H9 (cell line): ENCODE measurements around the gene PTPRJ. TPM values are rescaled to one million over a fixed set of nuclear protein-coding genes. Genes with fewer than 3 reads are reported as not detected.

Source experiments
- DNase-seq: peaks from one replicate; pipeline ENCODE4 v3.0.0-alpha.2; 2017
- H2AFZ ChIP-seq: one replicate; pipeline ENCODE4 v1.6.1; 2013; ENCODE audit warnings: mild to moderate bottlenecking, low read length, control low read depth, moderate library complexity
- H2AK5ac ChIP-seq: 2 replicates; pipeline ENCODE4 v1.6.1; 2013; ENCODE audit warnings: low read length, control low read depth, mixed read lengths; ENCODE audit not compliant: insufficient read length
- H2BK120ac ChIP-seq: one replicate; pipeline ENCODE4 v1.6.1; 2013; ENCODE audit warnings: low read depth, mild to moderate bottlenecking, low read length, control low read depth, inconsistent platforms; ENCODE audit not compliant: poor library complexity, severe bottlenecking
- H2BK12ac ChIP-seq: 2 replicates; pipeline ENCODE4 v1.6.1; 2013; ENCODE audit warnings: low read length, control low read depth, mixed read lengths, low read depth; ENCODE audit not compliant: insufficient read length
- H2BK15ac ChIP-seq: 2 replicates; pipeline ENCODE4 v1.6.1; 2013; ENCODE audit warnings: low read depth, low read length, control low read depth
- H2BK20ac ChIP-seq: one replicate; pipeline ENCODE4 v1.6.1; 2013; ENCODE audit warnings: low read depth, mild to moderate bottlenecking, low read length, control low read depth, inconsistent platforms; ENCODE audit not compliant: poor library complexity, severe bottlenecking
- H2BK5ac ChIP-seq: 2 replicates; pipeline ENCODE4 v1.6.1; 2013; ENCODE audit warnings: low read length, control low read depth, mixed read lengths; ENCODE audit not compliant: insufficient read length
- H3K14ac ChIP-seq: 2 replicates; pipeline ENCODE4 v1.6.1; 2013; ENCODE audit warnings: low read length, control low read depth; ENCODE audit not compliant: insufficient read depth
- H3K18ac ChIP-seq: 2 replicates; pipeline ENCODE4 v1.6.1; 2013; ENCODE audit warnings: low read depth, mild to moderate bottlenecking, mixed read lengths, low read length, control low read depth; ENCODE audit not compliant: insufficient read length
- H3K23ac ChIP-seq: 2 replicates; pipeline ENCODE4 v1.6.1; 2013; ENCODE audit warnings: low read length, control low read depth, mixed read lengths, low read depth; ENCODE audit not compliant: insufficient read length
- H3K23me2 ChIP-seq: 2 replicates; pipeline ENCODE4 v1.6.1; 2013; ENCODE audit warnings: low read depth, mild to moderate bottlenecking, mixed read lengths, low read length, control low read depth; ENCODE audit not compliant: insufficient read length, poor library complexity, severe bottlenecking
- H3K27ac ChIP-seq: 2 replicates; pipeline ENCODE4 v1.5.1; 2013; ENCODE audit warnings: low read length, control low read depth, mixed read lengths, low read depth; ENCODE audit not compliant: insufficient read length
- H3K27me3 ChIP-seq: 2 replicates; pipeline ENCODE4 v1.6.1; 2013; ENCODE audit warnings: low read length, control low read depth, inconsistent platforms; ENCODE audit not compliant: insufficient read depth
- H3K4ac ChIP-seq: 2 replicates; pipeline ENCODE4 v1.6.1; 2013; ENCODE audit warnings: low read depth, mild to moderate bottlenecking, control low read depth, inconsistent platforms, low read length, moderate library complexity
- H3K4me1 ChIP-seq: 2 replicates; pipeline ENCODE4 v1.6.1; 2013; ENCODE audit warnings: low read length, control low read depth, inconsistent platforms; ENCODE audit not compliant: insufficient read depth
- H3K4me2 ChIP-seq: 2 replicates; pipeline ENCODE4 v1.6.1; 2013; ENCODE audit warnings: low read length, control low read depth, mixed read lengths; ENCODE audit not compliant: insufficient read length, insufficient read depth
- H3K56ac ChIP-seq: 2 replicates; pipeline ENCODE4 v1.6.1; 2013; ENCODE audit warnings: low read depth, mild to moderate bottlenecking, mixed read lengths, low read length, control low read depth; ENCODE audit not compliant: insufficient read length
- H3K79me1 ChIP-seq: 2 replicates; pipeline ENCODE4 v1.6.1; 2013; ENCODE audit warnings: low read depth, mild to moderate bottlenecking, moderate library complexity, low read length, control low read depth, inconsistent platforms; ENCODE audit not compliant: insufficient read depth, poor library complexity, severe bottlenecking
- H3K79me2 ChIP-seq: 2 replicates; pipeline ENCODE4 v1.6.1; 2013; ENCODE audit warnings: low read length, control low read depth, inconsistent platforms; ENCODE audit not compliant: insufficient read depth
- H3K9ac ChIP-seq: 2 replicates; pipeline ENCODE4 v1.6.1; 2013; ENCODE audit warnings: low read length, control low read depth, mixed read lengths; ENCODE audit not compliant: insufficient read length; ENCODE audit errors: extremely low read depth
- H3K9me3 ChIP-seq: one replicate; pipeline ENCODE4 v1.6.1; 2013; ENCODE audit warnings: low read depth, low read length, inconsistent platforms; ENCODE audit not compliant: control insufficient read depth
- H3T11ph ChIP-seq: one replicate; pipeline ENCODE4 v1.6.1; 2013; ENCODE audit warnings: mild to moderate bottlenecking, low read length, control low read depth, inconsistent platforms
- H4K20me1 ChIP-seq: one replicate; pipeline ENCODE4 v1.6.1; 2013; ENCODE audit not compliant: control insufficient read depth, insufficient read length, insufficient read depth
- H4K5ac ChIP-seq: 2 replicates; pipeline ENCODE4 v1.6.1; 2013; ENCODE audit warnings: low read depth, mild to moderate bottlenecking, mixed read lengths, low read length, control low read depth; ENCODE audit not compliant: insufficient read length
- H4K8ac ChIP-seq: replicated peaks from 2 replicates; pipeline ENCODE4 v1.6.1; 2013; ENCODE audit warnings: low read length, control low read depth, mixed read lengths, low read depth; ENCODE audit not compliant: insufficient read length
- H4K91ac ChIP-seq: 2 replicates; pipeline ENCODE4 v1.6.1; 2013; ENCODE audit warnings: low read depth, mild to moderate bottlenecking, moderate library complexity, mixed read lengths, low read length, control low read depth; ENCODE audit not compliant: insufficient read length
- H3K27ac Mint-ChIP-seq, 3 experiments: 2 replicates in 2 of 3; 3 replicates in 1 of 3; pipeline ENCODE4 v1.8.0; 2020 to 2021; ENCODE audit warnings: mixed read lengths in 3 of 3, mild to moderate bottlenecking in 1 of 3, moderate library complexity in 1 of 3
- H3K27me3 Mint-ChIP-seq: 2 replicates; pipeline ENCODE4 v1.8.0; 2021; ENCODE audit warnings: low read depth, mild to moderate bottlenecking, moderate library complexity, mixed read lengths
- H3K36me3 Mint-ChIP-seq, 3 experiments: 2 replicates in 2 of 3; 3 replicates in 1 of 3; pipeline ENCODE4 v1.8.0; 2020 to 2021; ENCODE audit warnings: low read depth in 3 of 3, mixed read lengths in 3 of 3; ENCODE audit not compliant: insufficient read depth in 1 of 3
- H3K4me1 Mint-ChIP-seq, 2 experiments: 2 replicates each; pipeline ENCODE4 v1.8.0; 2020; ENCODE audit warnings: mixed read lengths in 2 of 2
- H3K4me3 Mint-ChIP-seq, 2 experiments: 2 replicates in 1 of 2; 3 replicates in 1 of 2; pipeline ENCODE4 v1.8.0; 2020 to 2021; ENCODE audit warnings: mild to moderate bottlenecking in 2 of 2, mixed read lengths in 2 of 2, moderate library complexity in 1 of 2
- H3K9me3 Mint-ChIP-seq, 2 experiments: 2 replicates in 1 of 2; 3 replicates in 1 of 2; pipeline ENCODE4 v1.8.0; 2020; ENCODE audit warnings: mild to moderate bottlenecking in 2 of 2, mixed read lengths in 2 of 2, moderate library complexity in 1 of 2
- CTCF ChIP-seq: fragments of 200-600 bp; sonication (generic); conservative IDR thresholded peaks from 3 replicates; pipeline ENCODE4 v1.8.0; 2021; ENCODE audit warnings: antibody characterized with exemption, mild to moderate bottlenecking
- WGBS: extraction: QIAGEN DNeasy Blood & Tissue Kit; methylation state at CpG from one replicate; pipeline ENCODE4 v1.1.7; 2013; ENCODE audit warnings: missing lambda C conversion rate, low lambda C conversion rate, mixed read lengths; ENCODE audit not compliant: insufficient read length; ENCODE audit errors: extremely low coverage; 5-methylcytosine and 5-hydroxymethylcytosine counted together
- total RNA-seq: library from RNA; stranded (reverse); gene quantifications from 2 replicates; pipeline ENCODE4 v1.2.1, GENCODE V29; 2021

PTPRJ gene
- total RNA-seq, 1 experiment from 2014 or later = 10.6 TPM

GRCh38 chr11:48056325-48057183 is 76.2 kb downstream of the PTPRJ start:
- Histone ChIP-seq H3K4me2 (no peak overlapping the region), H4K8ac (no peak overlapping the region), H3K9ac (no peak overlapping the region), H3K27ac (no peak overlapping the region), H2AFZ (no peak overlapping the region), H3K14ac (no peak overlapping the region), H3K27me3 (no peaks in the 10 kb centered on the region), H3T11ph (no peak overlapping the region), H2AK5ac (no peak overlapping the region), H4K20me1 (no peaks in the 10 kb centered on the region), H3K79me1 (no peaks in the 10 kb centered on the region), H2BK15ac (no peak overlapping the region), H3K18ac (no peak overlapping the region), H3K4ac (no peak overlapping the region), H4K5ac (no peak overlapping the region), H3K9me3 (no peaks in the 10 kb centered on the region), H2BK12ac (no peak overlapping the region), H3K4me1 (peaks cover 11% of the 10 kb centered on the region), H2BK5ac (no peak overlapping the region), H3K23ac (no peak overlapping the region), H4K91ac (no peak overlapping the region), H2BK120ac (no peak overlapping the region), H3K56ac (no peak overlapping the region), H2BK20ac (no peak overlapping the region), H3K79me2 (no peaks in the 10 kb centered on the region), H3K23me2 (no peaks in the 10 kb centered on the region)
- no peaks in the 10 kb centered on the region for H3K36me3 Mint-ChIP-seq
- H3K4me1 Mint-ChIP-seq = peaks cover 41 to 62% of the 10 kb centered on the region in 2 experiments
- no peaks in the 10 kb centered on the region for H3K9me3 Mint-ChIP-seq
- no peak overlapping the region; a peak in 1 of 5 replicates for H3K4me3 Mint-ChIP-seq
- TF ChIP-seq CTCF = no peak
- H3K27ac Mint-ChIP-seq = peak overlapping the region in 2 of 3 experiments; percentile 18 to 81; a peak in 4 of 7 replicates
- WGBS = no CpG with 5 or more reads among the region's 20 CpGs
- DNase-seq = no peak
- no peaks in the 10 kb centered on the region for H3K27me3 Mint-ChIP-seq
